GM23248 (cell line): ENCODE measurements around the gene MICU1. TPM values are rescaled to one million over a fixed set of nuclear protein-coding genes. Genes with fewer than 3 reads are reported as not detected.

ENCODE experiments used
- DNase-seq: peaks from one replicate; pipeline ENCODE4 v3.0.0-alpha.2; 2015
- H2AFZ ChIP-seq: fragments of 200-600 bp; sonication (generic); 2 replicates; pipeline ENCODE4 v1.6.1; 2016; ENCODE audit warnings: antibody characterized with exemption
- H3F3A ChIP-seq: fragments of 200-600 bp; sonication (generic); 2 replicates; pipeline ENCODE4 v1.6.1; 2016; ENCODE audit warnings: mild to moderate bottlenecking, antibody characterized with exemption, mixed run types; ENCODE audit not compliant: insufficient read depth
- H3K27ac ChIP-seq: fragments of 200-600 bp; sonication (generic); 2 replicates; pipeline ENCODE4 v1.5.1; 2016; ENCODE audit warnings: mild to moderate bottlenecking
- H3K27me3 ChIP-seq: fragments of 200-600 bp; sonication (generic); replicated peaks from 2 replicates; pipeline ENCODE4 v1.6.1; 2016; ENCODE audit warnings: mild to moderate bottlenecking; ENCODE audit not compliant: insufficient read depth
- H3K36me3 ChIP-seq: fragments of 200-600 bp; sonication (generic); 2 replicates; pipeline ENCODE4 v1.6.1; 2016; ENCODE audit warnings: low read depth, mild to moderate bottlenecking
- H3K4me1 ChIP-seq: fragments of 200-600 bp; sonication (generic); 2 replicates; pipeline ENCODE4 v1.6.1; 2016; ENCODE audit warnings: mild to moderate bottlenecking; ENCODE audit not compliant: insufficient read depth
- H3K4me2 ChIP-seq: fragments of 200-600 bp; sonication (generic); one replicate; pipeline ENCODE4 v1.6.1; 2016; ENCODE audit warnings: mild to moderate bottlenecking; ENCODE audit not compliant: unreplicated experiment
- H3K4me3 ChIP-seq: fragments of 200-600 bp; sonication (generic); 2 replicates; pipeline ENCODE4 v1.5.1; 2016; ENCODE audit warnings: mild to moderate bottlenecking
- H3K79me2 ChIP-seq: fragments of 200-600 bp; sonication (generic); 2 replicates; pipeline ENCODE4 v1.6.1; 2016; ENCODE audit warnings: mild to moderate bottlenecking; ENCODE audit not compliant: insufficient read depth
- H3K9ac ChIP-seq: fragments of 200-600 bp; sonication (generic); 2 replicates; pipeline ENCODE4 v1.6.1; 2016; ENCODE audit warnings: mild to moderate bottlenecking
- H3K9me2 ChIP-seq: fragments of 200-600 bp; sonication (generic); 2 replicates; pipeline ENCODE4 v1.6.1; 2016; ENCODE audit warnings: mixed run types, mild to moderate bottlenecking, moderate library complexity; ENCODE audit not compliant: insufficient read depth
- H3K9me3 ChIP-seq: fragments of 200-600 bp; sonication (generic); one replicate; pipeline ENCODE4 v1.6.1; 2017; ENCODE audit warnings: low read depth
- H4K20me1 ChIP-seq: fragments of 200-600 bp; sonication (generic); 2 replicates; pipeline ENCODE4 v1.6.0; 2016; ENCODE audit not compliant: insufficient read depth
- EZH2 ChIP-seq: fragments of 200-600 bp; sonication (generic); IDR thresholded peaks from 2 replicates; pipeline ENCODE4 v1.6.1; 2018; ENCODE audit warnings: antibody characterized with exemption, mild to moderate bottlenecking; ENCODE audit not compliant: insufficient read depth, poor library complexity, severe bottlenecking
- EZH2phosphoT487 ChIP-seq: fragments of 200-600 bp; sonication (generic); IDR thresholded peaks from 2 replicates; pipeline ENCODE4 v1.6.1; 2018; ENCODE audit warnings: antibody characterized with exemption, moderate library complexity, mild to moderate bottlenecking, low read depth; ENCODE audit not compliant: insufficient read depth
- WGBS, 2 experiments: methylation state at CpG; one replicate each; pipeline ENCODE4 v1.1.6; 2015 to 2017; ENCODE audit warnings: low lambda C conversion rate in 2 of 2, low coverage in 1 of 2; ENCODE audit errors: missing lambda C conversion rate in 2 of 2; 5-methylcytosine and 5-hydroxymethylcytosine counted together
- in situ Hi-C: fragments of 300-500 bp; cut with MboI; formaldehyde crosslinking; loops from 2 replicates; pipeline ENCODE4 v1.15.0; 2020
- polyA plus RNA-seq: library from polyadenylated mRNA; unstranded; fragments of >200 nt; fragmentation: Nextera tagmentation; extraction: Ambion mirVana; gene quantifications from 2 replicates; pipeline ENCODE4 v1.2.1, GENCODE V29; 2016
- total RNA-seq: library from RNA; depleted of rRNA; stranded (reverse); fragments of >200 nt; shearing (Covaris generic); gene quantifications from 2 replicates; pipeline ENCODE4 v1.2.3, GENCODE V29; 2014

Gene MICU1
- total and polyA plus RNA-seq, 2 experiments from 2014 or later, result 37.3 to 45.0 TPM

DNA sequence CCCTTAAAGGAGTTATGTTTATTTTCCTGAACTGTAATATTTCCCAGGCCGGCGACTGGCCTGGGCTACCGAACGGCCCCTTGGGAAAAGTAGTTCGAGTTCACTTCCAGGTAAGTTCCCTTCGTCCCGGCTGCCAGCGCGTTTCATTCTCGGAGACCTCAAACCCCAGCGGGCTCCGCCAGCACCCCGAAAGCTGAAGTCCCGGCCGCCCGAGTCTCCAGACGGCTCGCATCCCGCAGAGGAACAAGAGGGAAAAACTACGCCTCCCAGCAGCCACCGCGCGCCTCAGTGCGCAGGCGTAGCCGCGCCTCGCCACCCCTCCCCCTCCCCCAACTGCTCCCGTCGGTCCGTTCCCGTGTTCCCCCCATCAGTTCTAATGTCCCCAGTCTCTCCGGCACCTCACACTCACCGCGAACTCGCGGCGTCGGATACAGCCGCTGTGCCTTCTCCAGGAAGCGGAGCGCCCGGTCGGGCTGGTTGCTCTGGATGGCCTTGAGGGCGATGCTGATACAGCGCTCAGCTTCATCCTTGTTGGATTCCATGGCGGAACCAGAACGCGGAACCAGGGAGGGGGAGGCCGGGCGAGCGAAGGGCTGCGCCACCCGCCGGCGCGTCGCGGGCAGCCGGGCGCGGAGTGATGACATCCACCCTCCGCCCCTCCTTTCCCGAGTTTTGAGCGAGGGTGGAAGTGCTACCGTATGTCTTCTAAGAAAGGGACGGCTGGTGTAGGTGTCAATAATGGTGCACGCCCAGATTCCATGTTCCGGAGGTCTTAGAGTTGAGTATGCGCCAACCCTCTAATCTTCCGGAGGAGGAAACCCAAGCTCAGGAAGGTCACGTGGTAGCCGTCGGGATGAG, 271.3 kb downstream of the MICU1 start, which contains the start of gene DNAJB12:
DNAJB12 (minus strand) TSS at position 564 of the 858 bp plus-strand sequence; CDS start at position 542, 22 bp downstream.
- Histone ChIP-seq H3K27me3 (no peaks in the 10 kb centered on the region), H3K9me2 (no peaks in the 10 kb centered on the region), H3K4me1 (peaks cover 11% of the 10 kb centered on the region), H3K9me3 (no peaks in the 10 kb centered on the region), H3K36me3 (no peaks in the 10 kb centered on the region), H2AFZ (peak within 1 kb of the TSS; percentile 88), H3K79me2 (peaks cover 45% of the 10 kb centered on the region), H3K4me2 (peak within 1 kb of the TSS; percentile 95), H3K4me3 (peak within 1 kb of the TSS; percentile 98), H3K27ac (peak within 1 kb of the TSS; percentile 98), H3F3A (no peaks in the 10 kb centered on the region), H3K9ac (peak within 1 kb of the TSS; percentile 97), H4K20me1 (no peaks in the 10 kb centered on the region)
- 1 to 2% methylated on average over 45 to 74 of the region's 74 CpGs for WGBS, 2 experiments
- no peak for TF ChIP-seq EZH2
- no peak for TF ChIP-seq EZH2phosphoT487
- DNase-seq, result peak; percentile 96
- in situ Hi-C loops, result no loop called here

DNA sequence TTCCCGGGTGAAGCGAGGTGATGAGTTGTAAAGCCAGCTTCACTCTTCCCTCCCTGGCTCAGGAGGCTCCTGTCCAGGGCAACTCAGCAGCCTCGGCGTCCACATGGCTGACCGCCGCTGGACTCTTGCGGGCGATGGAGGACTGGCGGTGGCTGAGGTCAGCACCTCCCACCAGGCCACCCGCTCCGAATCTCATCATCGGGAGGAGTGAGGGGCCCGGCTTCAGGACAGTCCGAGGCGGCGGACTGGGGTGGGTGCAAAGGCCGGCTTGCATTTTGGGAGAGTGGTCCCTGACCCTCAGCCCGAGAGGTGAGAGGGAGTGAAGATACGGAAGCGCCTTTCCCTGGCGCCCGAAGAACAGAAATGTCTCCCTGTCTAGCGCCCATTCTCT, 271.9 kb downstream of the MICU1 start:
- Histone ChIP-seq H3K4me3 (peak overlapping the region; percentile 98), H3K79me2 (peaks cover 51% of the 10 kb centered on the region), H3K4me1 (peaks cover 11% of the 10 kb centered on the region), H2AFZ (peak overlapping the region; percentile 88), H3K36me3 (no peaks in the 10 kb centered on the region), H3F3A (no peaks in the 10 kb centered on the region), H4K20me1 (no peaks in the 10 kb centered on the region), H3K4me2 (peak overlapping the region; percentile 95), H3K9me3 (no peaks in the 10 kb centered on the region), H3K27me3 (no peaks in the 10 kb centered on the region), H3K27ac (peak overlapping the region; percentile 98), H3K9ac (peak overlapping the region; percentile 97), H3K9me2 (no peaks in the 10 kb centered on the region)
- DNase-seq, result peak; percentile 68
- in situ Hi-C loops, result no loop called here
- TF ChIP-seq EZH2 (no peak), EZH2phosphoT487 (no peak)
- 1 to 2% methylated on average over 23 of the region's 23 CpGs for WGBS, 2 experiments

DNA sequence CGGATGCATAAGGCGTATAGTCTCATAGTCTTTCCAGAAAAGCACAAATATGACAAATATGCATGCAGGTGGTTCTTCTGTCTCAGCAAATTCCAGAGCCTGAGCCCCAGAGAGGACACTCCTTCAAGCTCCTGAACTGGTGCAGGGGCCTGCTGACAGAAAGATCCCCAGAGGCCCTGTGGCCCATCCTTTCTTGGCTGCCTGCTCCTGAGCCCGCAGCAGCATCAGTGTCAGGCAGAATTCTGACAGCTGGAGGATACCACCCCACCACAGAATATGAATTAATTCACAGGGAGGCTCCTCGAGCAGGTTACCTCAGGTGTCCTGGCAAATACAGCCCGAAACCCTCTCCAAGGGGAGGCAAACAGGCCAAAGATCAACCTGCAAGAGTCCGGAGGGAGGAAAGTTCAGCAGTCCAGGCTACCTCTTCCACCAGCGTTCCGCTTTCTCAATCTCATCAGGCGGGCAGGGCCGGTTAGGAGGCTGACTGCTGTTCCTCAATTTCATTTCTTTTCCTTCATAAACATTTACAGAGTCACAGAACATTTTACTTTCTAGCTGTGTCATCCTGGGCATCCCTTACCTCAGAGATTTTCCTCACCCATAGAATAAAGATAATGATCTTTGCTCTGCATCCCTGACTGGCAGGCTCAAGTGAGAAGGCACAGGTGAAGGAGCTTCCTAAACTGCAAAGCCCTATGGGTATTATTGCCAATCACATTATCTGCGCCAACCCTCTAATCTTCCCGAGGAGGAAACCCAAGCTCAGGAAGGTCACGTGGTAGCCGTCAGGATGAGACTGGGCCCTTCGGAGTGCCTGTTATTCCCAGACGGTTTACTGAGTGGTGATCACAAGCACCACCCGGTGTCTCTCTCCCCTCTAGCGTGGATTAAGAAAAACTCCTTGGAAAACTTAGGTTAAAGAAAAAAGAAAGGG, 272.6 kb downstream of the MICU1 start:
- no peak for TF ChIP-seq EZH2phosphoT487
- no peak for TF ChIP-seq EZH2
- DNase-seq, result peak; percentile 71
- Histone ChIP-seq H3K9ac (peak overlapping the region; percentile 97), H2AFZ (peak overlapping the region; percentile 88), H3K27me3 (no peaks in the 10 kb centered on the region), H3K4me3 (peak overlapping the region; percentile 98), H3K4me1 (peaks cover 11% of the 10 kb centered on the region), H3K79me2 (peaks cover 58% of the 10 kb centered on the region), H3K27ac (peak overlapping the region; percentile 98), H3K4me2 (peak overlapping the region; percentile 95), H3K36me3 (no peaks in the 10 kb centered on the region), H3F3A (no peaks in the 10 kb centered on the region), H4K20me1 (no peaks in the 10 kb centered on the region), H3K9me2 (no peaks in the 10 kb centered on the region), H3K9me3 (no peaks in the 10 kb centered on the region)
- 34 to 35% methylated on average over 18 of the region's 18 CpGs for WGBS, 2 experiments
- in situ Hi-C loops, result no loop called here

DNA sequence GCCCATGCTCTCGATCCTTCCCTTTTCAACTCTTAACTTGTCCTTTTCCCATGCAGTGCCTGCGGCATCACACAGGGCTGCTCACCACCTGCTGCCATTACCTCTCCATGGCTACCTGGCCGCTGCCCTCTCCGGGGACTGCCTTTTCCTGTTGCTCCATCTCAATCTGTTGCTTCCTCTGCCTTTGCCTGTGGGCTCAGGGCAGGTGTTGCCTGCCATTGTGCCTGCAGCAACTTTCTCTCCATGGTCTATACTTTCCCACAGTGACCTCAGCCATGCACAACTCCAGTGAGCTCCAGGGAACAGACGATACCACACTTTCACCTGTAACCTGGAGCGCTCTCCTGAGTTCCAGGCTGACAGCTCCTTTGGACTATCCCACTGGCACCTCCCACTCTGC, 274.4 kb downstream of the MICU1 start:
- WGBS, 2 experiments, result 97 to 99% methylated on average over 6 of the region's 6 CpGs
- Histone ChIP-seq H3K79me2 (peaks cover 76% of the 10 kb centered on the region), H4K20me1 (no peaks in the 10 kb centered on the region), H2AFZ (no peak overlapping the region), H3K27me3 (no peaks in the 10 kb centered on the region), H3K4me3 (no peak overlapping the region), H3K9ac (no peak overlapping the region), H3K4me1 (peaks cover 11% of the 10 kb centered on the region), H3K36me3 (no peaks in the 10 kb centered on the region), H3F3A (no peaks in the 10 kb centered on the region), H3K4me2 (no peak overlapping the region), H3K27ac (no peak overlapping the region), H3K9me3 (no peaks in the 10 kb centered on the region), H3K9me2 (no peaks in the 10 kb centered on the region)
- DNase-seq, result no peak
- TF ChIP-seq EZH2, result no peak
- TF ChIP-seq EZH2phosphoT487, result no peak
- in situ Hi-C loops, result no loop called here
